Ammon's horn (tissue), 1 donor: Measurements from ENCODE around the gene SH2D4B.

Experiments used
- DNase-seq: peaks from one replicate; pipeline ENCODE4 v3.0.0-alpha.2; 2016; ENCODE audit warnings: low spot score

SH2D4B gene

DNA sequence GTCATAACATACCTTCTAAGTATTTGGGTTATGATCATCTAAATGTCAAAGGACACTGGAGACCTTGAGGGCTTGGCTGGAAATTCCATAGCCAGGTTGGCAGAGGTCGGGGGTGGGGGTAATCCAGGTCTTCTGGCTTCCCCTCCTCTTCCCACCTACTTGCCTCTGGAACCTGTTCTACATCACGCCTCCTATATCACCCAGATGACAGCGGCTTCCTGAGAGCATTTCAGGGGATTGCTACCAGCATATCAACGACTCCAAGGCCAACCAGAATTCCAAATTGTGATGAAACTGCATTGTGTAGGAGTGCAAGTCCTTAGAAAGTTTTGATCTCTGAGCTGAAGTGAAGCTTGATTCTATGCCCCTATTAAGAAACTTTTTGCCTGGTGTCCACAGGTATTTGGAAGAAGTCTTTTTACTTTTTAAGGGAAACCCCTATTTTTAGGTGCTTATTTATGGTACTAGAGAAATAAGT, 95.7 kb downstream of the SH2D4B start:
- no peak for DNase-seq

DNA sequence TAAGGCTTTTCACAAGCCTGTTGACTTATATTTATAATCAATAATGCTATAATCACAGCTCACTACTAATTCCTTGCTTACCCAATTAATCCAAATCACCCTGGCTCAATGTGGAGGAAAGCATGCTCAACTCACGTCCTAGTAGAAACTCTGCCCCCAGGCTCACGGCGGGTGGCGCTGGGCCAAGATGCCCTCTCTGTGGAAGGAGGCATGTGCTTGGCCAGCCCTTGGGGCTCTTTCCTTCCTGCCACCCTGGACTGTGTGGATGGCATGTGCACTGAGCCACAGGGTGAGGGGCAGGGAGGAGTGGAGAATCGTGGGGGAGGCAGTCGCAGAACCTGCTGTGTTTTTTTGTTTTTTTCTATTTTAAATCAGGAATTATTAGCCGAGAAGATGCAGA, 96.2 kb downstream of the SH2D4B start:
- DNase-seq: no peak

DNA sequence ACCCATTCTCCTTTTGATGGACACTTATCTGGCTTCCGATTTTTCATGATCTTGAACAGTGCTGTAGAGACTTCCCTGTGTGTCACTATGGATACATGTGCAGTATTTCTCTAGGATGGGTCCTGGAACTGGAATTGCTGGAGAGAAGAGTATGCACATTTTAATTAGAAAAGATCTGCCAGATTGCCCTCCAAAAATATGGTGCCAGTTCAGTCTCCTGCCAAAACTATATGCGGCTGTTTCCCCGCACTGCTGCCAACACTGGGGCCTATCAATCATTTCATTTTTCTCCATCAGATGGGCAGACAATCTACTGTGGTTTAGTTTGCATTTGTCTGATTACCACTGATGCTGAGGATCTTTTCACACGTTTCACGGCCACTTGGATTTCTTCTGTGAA, 105.0 kb downstream of the SH2D4B start:
- peak; percentile 43 for DNase-seq

DNA sequence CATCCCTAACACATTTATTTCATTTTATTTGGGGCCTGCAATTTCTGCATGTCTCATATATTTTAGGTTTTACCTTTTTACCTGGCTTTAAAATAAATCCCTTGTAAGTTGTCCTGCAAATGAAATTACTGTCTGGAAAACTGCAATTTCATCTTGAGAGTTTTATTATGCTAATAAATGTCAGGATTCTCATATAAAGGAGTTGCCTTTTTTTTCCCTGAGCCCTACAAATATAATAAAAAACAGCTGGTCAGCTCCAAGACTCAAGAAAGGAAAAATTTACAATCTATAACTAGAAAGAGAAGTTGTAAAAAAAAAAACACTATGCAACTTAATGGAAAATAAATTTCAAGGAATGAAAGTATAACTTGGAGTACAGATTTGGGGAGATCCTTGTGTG, 108.7 kb downstream of the SH2D4B start:
- no peak for DNase-seq

DNA sequence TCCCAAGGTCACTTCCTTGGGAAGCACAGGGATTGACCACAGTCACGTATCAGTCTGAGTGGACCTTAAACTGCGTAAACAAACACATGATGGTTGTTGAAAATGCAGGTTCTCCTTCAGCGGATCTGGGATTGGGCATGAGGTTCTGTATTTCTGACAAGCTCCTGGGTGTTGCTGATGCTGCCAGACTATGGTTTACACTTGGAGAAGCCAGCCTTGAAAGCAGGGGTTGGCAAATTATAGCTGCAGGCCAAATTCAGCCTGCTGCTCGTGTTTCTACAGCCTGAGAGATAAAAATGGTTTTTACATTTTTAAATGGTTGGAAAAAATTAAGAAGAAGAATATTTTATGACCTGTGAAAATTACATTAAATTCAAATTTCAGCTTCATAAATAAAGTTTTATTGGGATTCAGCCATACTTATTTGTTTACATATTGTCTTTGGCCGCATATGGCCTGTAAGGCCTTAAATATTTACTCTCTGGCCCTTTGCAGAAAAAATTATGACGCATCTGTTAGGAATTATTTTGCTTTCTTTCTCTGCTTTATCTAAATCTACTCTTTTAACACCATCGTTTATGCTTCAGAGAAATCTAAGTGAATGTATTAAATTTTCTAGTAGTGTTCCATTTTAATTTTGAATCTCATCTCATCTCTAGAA, 109.6 kb downstream of the SH2D4B start:
- no peak for DNase-seq

DNA sequence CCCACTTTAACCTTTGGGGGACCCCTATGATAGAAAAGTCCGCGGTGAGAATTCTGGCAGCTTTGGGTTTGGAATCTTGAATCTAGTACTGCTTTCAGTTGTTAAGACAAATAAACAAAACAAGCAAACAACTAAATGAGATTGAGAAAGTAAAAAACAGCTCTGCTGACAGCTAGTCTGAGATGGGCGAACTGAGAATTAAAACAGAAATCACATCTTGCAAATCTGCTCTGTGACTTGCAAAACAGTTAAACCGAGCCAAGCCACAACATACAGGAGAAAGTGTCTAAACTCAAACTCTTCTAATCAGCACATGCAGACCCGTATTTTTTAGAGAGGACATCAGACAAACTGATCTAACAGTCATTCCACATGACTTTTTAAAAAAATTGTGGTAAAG, 110.4 kb downstream of the SH2D4B start:
- DNase-seq: no peak

DNA sequence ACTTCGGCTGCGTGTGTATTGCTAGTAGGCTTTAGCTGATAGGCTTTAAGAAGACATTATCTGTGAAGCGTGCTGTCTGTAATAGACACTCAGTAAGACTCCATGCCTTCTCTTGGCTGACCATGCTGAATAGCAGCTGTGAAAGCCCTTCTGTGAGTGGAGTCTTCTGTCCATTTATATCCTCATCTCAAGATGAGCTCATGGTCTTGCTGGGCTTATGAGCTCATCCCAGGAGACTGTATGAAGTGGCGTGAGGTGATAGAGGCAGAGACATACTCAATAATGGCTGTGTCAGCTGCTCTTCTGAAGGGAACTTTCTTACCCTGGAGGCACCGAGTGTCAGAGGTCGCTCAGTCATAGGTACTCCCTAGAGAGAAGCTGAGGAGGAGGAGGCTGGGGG, 111.5 kb downstream of the SH2D4B start:
- DNase-seq: no peak

DNA sequence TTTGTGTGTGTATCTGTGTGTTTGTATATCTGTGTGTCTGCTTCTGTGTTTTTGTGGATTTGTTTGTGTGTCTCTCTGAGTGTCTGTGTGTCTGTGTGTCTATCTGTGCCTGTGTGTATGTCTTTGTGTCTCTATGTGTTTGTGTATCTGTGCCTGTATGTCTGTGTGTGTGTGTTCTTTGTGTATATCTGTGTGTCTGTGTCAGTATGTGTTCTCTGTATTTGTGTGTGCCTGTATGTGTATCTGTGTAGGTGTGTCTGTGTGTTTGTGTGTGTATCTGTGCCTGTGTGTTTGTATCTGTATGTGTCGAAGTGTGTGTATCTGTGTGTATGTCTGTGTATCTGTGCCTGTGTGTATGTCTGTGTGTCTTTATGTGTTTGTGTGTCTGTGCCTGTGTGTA, 118.2 kb downstream of the SH2D4B start:
- DNase-seq: no peak

DNA sequence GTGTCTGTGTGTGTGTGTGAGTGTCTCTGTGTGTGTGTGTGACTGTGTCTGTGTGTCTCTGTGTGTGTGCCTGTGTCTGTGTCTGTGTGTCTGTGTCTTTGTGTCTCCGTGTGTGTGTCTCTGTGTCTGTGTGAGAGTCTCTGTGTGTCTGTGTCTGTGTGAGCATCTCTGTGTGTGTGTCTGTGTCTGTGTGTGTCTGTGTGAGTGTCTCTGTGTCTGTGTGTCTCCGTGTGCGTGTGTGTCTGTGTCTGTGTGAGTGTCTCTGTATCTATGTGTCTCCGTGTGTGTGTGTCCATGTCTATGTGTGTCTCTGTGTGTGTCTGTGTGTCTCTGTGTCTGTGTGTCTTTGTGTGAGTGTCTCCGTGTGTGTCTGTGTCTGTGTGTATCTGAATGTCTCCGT, 120.4 kb downstream of the SH2D4B start:
- DNase-seq: no peak

DNA sequence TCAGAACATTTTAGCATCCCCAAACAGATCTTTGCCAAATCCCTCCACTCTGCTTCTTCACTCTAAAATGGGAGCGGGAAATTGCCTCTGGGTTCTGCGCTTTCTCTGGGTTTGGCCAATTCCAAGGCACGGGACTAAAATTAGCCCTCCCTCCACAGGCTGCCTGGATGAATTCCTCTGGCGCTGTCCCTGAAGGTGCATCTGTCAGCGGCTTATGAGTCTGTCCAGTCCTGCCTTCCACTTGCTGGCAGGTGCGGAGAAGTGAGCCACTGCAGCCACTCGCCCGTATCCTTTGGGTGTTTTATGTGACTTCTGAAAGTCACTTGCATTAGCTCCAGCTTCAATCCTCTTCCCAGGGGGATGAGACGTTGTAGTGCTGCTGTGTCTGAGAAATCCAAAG, 121.6 kb downstream of the SH2D4B start:
- DNase-seq: no peak

DNA sequence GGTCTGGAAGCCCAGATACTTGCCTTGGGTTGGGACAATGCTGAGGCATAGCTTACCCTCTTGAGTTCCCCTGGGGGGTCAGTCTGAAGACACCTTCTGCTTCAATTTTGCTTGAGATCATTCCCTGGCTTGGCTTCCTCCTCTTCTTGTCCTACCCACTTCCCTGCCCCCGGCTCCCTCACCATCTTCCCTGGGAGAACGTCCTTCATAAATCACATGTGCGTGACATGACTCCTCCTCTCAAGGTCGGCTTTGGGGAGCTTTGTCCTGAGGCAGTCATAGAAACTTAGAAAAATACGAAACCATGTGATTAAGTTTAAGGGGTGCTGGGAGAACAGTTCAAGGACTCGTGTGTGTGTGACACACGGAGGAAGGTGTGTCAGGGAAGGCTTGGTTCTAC, 122.6 kb downstream of the SH2D4B start:
- no peak for DNase-seq

DNA sequence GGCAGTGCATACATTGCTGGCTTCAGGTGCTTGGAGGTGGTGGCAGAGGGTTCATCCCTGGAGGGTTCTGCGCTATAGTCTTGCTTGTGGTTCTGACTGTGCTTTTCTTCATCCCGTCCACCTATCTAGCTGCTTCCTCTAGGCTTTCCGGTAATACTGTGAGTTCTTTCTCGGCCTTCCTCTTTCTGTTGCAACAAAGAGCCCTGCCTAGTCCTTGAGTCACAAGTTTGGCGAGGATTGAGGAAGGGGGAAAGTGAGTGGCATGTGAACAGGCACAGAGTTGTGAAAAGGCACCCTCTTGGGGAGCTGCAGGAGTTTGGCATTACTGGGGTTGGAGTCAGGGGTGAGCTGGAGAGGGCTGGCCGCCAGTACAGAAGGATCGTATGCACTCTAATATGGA, 123.0 kb downstream of the SH2D4B start:
- peak; percentile 69 for DNase-seq

DNA sequence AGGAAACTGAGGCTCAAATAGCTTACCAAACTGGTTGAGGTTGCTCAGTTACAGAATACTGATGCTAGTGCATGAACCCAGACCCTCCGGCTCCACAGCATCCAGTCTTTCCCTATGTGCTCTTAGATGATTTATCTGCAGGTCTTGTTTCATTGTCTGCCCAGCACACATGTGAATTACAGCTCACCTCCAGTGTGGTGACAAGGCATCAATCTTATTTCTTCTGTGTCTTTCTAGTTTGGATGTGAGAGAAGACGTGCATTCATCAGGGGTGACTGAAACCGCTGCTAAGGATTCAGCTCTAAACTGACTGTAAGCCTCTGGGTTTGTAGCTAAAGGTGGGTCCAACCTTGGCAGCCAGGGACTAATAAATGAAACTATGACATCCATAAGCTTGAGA, 123.8 kb downstream of the SH2D4B start:
- no peak for DNase-seq

DNA sequence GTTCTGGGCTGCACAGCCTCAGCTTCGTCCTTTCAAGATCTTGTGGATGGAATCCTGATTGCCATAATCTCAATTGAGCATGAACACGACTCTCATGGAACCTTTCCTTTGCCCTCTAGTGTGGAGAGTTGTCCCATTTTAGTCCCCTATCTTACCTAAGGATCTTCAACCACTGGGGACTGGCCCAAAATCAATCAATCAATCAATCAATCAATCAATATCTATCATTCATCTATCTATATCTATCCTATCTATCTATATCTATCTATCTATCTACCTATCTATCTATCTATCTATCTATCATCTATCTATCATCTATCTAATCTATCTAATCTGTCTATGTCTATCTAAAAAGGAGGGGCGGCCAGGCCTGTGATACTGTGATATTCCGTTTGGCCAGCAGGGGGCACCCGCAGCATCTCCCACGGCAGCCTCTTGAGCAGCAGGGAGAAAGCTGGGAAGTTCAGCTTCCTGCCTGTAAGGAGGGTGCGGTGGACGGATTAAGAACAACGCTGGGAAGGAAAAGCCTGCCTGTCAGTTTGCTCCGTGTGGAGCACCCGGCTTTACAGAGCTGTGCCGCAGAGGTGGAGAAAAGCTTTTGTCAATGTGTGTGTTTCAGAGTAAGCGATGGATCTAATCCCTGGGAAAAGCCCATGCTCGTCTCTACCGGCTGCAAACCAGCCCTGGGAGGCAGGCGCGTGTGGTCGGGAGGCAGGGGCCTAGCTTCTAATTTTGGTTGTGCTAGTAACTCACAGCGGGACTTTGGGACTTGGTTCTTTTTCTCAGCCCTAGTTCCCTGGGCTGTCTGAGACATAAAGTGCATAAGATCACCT, 124.9 kb downstream of the SH2D4B start:
- DNase-seq: peak; percentile 90

DNA sequence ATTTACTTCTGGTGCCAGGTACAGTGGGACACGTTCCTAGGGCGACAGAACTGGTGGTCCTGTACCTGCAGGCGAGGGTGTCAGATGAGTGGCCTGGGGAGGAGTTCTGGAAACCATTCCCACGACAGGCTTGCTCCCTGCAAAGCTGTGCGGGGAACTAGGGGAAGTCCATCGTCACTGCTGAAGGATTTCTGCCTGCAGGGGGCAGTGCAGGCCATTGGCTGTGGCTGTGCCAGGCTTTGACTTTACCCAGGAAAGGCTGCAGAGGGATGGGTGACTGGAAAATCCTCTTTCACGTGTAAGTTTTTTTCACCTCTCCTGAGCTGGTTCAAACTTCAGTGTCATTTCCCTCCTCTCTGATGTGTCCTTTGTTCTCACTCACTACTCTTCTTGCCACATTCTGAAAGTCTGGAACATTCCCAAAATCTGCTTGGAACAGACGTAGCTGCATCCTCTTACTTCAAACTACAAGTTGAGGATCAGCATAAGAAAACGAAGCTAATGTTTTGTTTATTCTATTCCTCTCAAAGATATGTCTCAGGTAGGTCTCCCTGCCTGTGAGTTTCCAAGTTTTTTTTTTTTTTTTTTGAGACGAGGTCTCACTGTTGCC, 126.5 kb downstream of the SH2D4B start:
- peak; percentile 84 for DNase-seq

DNA sequence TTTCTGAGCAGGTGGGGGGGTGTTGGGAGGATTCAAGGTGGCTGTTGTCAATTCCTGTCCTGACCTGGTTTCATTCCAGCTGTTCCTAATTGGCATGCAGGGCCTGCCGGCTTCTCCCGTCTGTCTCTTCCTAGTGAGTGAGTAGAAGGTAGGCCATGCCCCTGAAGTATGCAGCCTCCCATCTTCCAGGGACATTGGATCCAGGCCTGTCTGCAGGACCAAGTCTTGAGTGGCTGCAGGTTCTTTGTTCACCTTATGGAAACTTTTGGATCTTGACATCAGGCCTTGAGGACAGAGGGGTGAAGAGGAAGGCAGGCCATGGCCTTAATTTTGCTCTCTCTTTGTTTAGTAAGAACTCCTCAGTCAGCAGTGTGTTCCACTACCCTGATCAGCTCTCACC, 131.8 kb downstream of the SH2D4B start:
- no peak for DNase-seq

DNA sequence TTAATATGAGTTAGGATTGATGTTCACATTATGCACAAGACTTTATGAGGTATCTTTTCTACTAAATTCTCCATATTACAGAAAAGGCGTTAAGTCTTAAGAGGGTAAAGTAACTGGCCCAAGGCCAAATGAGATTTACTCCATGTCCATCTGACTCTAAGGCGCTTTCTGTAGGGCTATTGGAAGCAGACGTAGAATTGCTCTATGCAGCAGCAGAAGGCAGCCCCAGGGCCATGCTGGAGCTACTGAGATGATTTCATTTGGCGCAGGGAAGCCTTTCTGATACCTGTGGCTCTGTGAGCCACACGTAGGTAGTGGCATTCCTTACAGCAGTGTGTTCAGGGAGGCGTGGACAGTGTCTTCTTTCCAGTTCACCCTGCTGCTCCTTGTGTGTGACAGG, 133.1 kb downstream of the SH2D4B start:
- DNase-seq: no peak

DNA sequence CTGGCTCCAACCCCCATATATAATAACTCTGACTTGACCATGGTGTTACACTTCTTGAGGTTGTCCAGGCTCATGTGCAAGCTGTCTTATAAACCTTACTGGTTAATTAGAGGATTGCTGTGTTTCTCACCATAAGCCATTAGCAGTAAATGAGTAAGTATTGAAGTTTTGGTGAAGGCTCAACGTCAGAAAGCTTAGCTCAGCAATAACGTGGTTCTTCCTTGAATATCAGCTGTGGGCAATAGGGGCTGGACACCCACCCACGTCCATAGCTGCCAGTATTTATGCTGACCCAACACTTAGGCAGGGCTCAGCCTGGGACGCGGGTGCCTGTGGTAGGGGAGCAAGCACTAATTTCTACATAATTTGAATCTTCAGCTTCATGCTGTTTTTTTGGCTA, 134.1 kb downstream of the SH2D4B start:
- no peak for DNase-seq

DNA sequence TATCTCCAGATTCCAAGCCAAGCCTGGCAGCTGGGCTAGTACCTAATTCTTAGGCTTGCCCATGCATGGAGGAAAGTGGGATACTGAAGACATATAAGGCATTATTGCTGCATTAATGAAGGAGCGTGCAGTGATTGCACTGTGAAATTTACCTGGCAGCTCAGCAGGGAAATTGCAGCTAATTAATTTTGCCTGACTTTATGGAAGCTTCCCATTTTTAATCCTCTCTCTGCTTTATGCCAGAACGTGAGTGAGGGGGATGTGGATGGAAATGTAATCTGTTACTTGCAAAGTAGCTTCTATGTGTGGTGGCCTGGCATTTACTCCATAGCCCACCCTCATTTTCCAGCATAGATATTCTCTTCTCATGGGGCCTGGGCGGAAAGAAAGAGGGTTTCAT, 134.9 kb downstream of the SH2D4B start:
- no peak for DNase-seq

DNA sequence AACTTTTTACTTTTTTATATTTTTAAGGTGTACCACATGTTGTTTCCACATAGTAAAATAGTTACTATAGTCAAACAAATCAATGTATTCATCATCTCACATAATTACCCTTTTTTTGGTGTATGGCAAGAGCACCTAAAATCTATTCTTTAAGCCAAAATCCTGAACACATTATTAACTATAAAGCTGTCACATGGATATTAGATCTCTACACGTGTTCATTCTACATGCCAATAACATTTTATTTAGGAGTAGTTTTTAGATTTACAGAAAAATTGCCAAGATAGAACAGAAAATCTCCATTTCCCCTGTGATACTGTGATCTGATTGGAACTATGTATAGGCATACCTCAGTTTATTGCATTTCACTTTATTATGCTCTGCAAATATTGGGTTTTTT, 137.1 kb downstream of the SH2D4B start:
- DNase-seq: no peak

DNA sequence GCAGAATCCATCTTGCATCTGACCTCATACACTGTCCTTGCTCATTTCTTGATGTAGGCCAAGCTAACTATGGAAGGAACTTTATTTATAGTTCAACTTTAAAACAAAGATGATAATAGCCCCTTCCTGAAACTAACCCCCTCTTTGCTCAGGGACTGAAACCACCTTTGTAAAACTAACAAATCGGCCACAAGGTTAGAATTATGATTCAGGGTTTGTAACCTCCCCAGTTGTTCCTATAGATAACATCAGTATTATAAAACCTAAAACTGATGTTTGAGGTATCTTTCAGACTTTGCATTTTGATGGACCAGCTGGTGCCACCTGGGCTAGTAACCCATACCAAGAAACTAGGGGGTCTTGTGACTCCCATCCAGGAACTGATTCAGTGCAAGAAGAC, 143.4 kb downstream of the SH2D4B start:
- DNase-seq: no peak

DNA sequence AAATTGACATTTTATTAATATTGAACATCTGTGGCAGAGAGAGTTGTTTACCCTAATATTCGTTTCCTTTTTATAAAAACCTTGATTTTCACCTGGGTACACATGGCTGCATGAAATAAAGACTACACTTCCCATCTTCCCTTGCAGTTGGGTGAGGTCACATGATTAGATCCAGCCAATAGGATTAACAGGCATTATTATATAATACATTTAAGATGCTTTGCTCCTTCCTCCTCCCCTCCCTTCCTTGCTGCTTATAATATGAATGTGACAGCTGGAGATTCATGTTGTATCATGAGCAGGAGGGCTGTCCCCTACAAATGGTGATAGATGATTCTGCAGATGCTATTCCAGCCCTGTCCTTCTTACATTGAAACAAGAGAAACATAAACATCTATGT, 146.6 kb downstream of the SH2D4B start:
- peak; percentile 26 for DNase-seq

DNA sequence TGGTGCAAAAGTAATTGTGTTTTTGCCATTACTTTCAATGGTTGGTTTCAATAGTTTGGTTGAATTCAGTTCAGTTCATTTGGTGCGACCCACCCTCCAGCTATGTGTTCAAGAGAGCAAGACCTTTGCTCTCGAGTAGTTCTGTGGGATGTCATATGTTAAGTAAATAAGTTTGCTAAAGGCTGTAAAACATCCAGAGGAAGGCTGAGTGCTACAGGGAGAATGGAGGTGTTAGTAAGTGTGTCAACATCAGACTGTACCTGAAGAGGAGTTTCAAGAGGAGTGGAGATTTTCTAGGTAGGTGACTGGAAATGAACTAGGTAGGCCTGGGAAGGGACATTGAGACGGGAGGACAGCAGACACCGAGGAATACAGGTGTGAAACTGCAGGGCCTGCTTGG, 147.7 kb downstream of the SH2D4B start:
- DNase-seq: no peak
